ENCODE results near the gene RAPSN.

The RAPSN gene

GRCh38 chr11:47466701-47467250 is 17.8 kb upstream of the RAPSN start:
- FAIRE-seq = no peak
- DNase-seq (ENCODE audit: insufficient read length, low spot score) = no peak

GRCh38 chr11:47466201-47466600 is 17.3 kb upstream of the RAPSN start:
- DNase-seq (ENCODE audit: insufficient read length, low spot score) (no peak), FAIRE-seq (no peak)

DNA sequence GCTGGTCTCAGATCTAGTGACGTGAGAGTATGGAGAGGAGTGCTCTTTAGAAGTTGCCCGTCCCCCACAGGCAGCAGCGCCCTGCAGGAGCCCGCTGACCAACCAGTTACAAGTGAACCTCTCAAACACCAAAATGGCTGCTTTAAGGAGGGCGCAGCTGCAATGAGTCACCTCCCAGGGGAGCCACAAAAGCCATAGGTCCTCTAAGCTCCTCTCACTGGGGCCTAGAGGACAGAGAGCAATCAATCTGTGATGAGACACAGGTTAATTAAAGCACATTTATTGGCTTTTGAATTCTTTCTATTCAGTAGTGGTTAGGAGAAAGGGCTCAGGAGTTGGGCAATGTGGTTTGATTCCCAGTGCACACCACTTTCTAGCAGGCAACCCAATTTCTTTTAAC is 15.5 kb upstream of the RAPSN start:
- no peak for DNase-seq (ENCODE audit: insufficient read length, low spot score)

DNA sequence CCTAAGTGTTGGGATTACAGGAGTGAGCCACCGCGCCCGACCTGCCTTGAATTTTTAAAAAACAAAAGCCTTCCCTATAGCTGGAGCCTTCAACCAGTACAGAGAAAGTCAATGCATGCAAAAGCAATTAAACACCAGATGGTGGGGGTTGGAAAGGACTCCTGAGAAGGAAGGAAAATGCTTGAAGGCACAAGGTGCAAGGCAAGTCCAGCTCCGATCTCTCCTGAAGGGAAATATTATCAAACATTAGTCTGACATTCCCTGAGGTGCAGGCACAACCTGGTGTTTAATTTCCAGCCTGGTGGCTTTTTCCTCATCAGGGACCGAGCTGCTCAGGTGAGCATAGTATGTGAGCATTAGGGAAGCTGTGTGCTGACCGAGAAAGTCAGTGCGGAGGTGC is 12.9 kb upstream of the RAPSN start:
- FAIRE-seq = no peak

More for the DNA sequence above, 15.5 kb upstream of the RAPSN start:
- no peak for FAIRE-seq

DNA sequence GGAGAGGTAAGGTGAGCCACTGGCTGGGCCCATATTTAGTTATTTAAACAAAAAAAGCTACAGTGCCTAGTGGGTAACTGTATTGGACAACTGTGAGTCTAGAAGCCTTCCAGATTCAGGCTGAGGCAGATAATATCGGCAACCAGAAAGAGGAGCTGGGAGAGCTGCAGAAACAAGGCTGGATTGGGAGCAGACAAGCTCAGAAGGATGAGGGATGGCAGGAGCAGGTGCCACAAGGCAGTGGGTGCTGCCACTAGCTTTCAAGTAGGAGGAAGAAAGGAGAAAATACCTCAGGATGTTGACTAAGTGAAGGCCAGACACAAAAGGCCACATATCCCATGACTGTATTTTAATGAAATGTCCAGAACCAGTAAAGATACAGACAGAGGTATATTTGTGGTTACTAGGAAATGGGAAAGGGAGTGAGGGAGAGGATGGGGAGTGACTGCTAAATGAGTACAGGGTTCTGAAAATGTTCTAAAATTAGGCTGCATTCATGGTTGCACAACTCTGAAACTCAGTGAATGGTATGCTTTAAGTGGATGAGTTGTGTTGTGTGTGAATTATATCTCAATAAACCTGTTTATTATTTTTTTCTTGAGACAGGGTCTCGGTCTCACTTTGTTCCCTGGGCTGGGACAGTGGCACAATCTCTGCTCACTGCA is 11.8 kb upstream of the RAPSN start:
- FAIRE-seq (no peak), DNase-seq (ENCODE audit: insufficient read length, low spot score) (no peak)

More for the DNA sequence above, 12.9 kb upstream of the RAPSN start:
- no peak for DNase-seq (ENCODE audit: insufficient read length, low spot score)

GRCh38 chr11:47454258-47454671 is 5.3 kb upstream of the RAPSN start:
- peak; percentile 69 for DNase-seq (ENCODE audit: insufficient read length, low spot score)
- FAIRE-seq = peak; percentile 67

DNA sequence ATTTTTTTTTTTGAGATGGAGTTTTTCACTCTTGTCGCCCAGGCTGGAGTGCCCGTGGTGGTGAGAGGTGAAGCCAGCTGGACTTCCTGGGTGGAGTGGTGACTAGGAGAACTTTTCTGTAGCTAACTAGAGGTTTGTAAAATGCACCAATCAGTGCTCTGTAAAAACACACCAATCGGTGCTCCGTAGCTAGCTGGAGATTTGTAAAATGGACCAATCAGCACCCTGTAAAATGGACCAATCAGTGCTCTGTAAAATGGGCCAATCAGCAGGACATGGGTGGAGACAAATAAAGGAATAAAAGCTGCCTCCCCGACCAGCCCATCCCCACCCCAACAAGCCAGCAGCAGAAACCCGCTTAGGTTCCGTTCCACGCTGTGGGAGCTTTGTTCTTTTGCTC is 4.4 kb upstream of the RAPSN start:
- no peak for DNase-seq (ENCODE audit: insufficient read length, low spot score)
- no peak for FAIRE-seq

DNA sequence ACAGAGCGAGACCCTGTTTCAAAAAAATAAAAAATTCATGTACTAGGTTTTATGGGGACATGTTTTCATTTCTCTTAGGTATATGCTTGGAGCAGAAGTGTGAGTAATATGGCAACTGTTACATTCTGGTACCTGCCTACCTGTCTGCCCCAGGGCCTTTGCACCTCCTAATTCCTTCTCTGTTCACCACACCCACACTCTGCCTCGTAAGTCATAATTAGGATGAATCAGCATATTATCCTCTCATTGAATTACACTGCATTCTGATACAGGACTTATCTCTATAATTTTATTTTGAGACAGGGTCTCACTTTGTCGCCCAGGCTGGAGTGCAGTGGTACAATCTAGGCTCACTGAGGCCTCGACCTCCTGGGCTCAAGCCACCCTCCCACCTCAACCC is 3.1 kb upstream of the RAPSN start:
- DNase-seq (ENCODE audit: insufficient read length, low spot score) = no peak
- FAIRE-seq = no peak

GRCh38 chr11:47451436-47451835 is 2.5 kb upstream of the RAPSN start:
- no peak for DNase-seq (ENCODE audit: insufficient read length, low spot score)
- no peak for FAIRE-seq

DNA sequence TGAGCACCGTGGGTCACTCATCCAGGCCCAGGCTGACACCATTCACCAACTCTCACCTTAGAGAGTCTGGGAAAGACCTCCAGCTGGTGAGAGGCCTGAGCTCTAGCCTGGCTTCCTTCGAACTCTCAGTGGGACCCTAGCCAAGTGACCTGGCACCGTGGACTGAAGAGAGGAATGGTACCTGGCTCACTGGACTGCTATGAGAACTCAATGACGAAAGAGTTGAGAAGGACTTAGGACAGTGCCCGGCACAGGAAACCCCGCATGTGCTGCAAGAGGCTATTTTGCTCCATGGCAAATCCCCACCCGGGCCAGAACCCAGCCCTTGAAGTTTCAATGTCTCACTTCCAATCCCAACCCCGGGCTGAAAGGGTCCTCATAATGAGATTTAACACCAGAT is 605 bp upstream of the RAPSN start:
- no peak for FAIRE-seq

GRCh38 chr11:47447906-47448305 is 1.0 kb downstream of the RAPSN start:
- FAIRE-seq (no peak), DNase-seq (ENCODE audit: insufficient read length, low spot score) (no peak)

More for the DNA sequence above, 605 bp upstream of the RAPSN start:
- no peak for DNase-seq (ENCODE audit: insufficient read length, low spot score)

DNA sequence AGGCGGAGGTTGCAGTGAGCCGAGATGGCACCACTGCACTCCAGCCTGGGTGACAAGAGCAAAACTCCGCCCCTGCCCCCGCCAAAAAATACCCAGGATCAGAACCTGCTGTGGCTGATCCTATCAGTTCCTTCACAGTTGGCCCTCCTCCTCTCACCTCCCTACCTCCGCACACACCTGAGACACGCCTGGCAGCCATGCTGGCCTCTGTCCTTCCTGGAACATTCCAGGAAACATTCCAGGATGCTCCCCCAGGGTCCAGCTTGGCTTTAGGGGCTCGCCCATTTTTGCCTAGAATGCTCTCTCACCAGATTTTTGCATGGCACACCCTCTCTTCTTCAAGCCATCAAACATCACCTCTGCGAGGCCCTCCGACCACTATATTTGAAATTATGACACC is 2.1 kb downstream of the RAPSN start:
- DNase-seq (ENCODE audit: insufficient read length, low spot score) (no peak), FAIRE-seq (no peak)

GRCh38 chr11:47445840-47446239 is 3.1 kb downstream of the RAPSN start:
- FAIRE-seq = no peak
- no peak for DNase-seq (ENCODE audit: insufficient read length, low spot score)

- FAIRE-seq (no peak), DNase-seq (ENCODE audit: insufficient read length, low spot score) (no peak)
Measured at GRCh38 chr11:47443817-47444216, 5.1 kb downstream of the RAPSN start.

GRCh38 chr11:47443028-47443700 is 5.8 kb downstream of the RAPSN start:
- DNase-seq (ENCODE audit: insufficient read length, low spot score) (no peak), FAIRE-seq (no peak)

GRCh38 chr11:47442514-47442913 is 6.4 kb downstream of the RAPSN start:
- no peak for DNase-seq (ENCODE audit: insufficient read length, low spot score)

GRCh38 chr11:47441421-47441820 is 7.5 kb downstream of the RAPSN start:
- no peak for DNase-seq (ENCODE audit: insufficient read length, low spot score)
- no peak for FAIRE-seq

More at GRCh38 chr11:47442514-47442913, 6.4 kb downstream of the RAPSN start:
- no peak for FAIRE-seq

DNA sequence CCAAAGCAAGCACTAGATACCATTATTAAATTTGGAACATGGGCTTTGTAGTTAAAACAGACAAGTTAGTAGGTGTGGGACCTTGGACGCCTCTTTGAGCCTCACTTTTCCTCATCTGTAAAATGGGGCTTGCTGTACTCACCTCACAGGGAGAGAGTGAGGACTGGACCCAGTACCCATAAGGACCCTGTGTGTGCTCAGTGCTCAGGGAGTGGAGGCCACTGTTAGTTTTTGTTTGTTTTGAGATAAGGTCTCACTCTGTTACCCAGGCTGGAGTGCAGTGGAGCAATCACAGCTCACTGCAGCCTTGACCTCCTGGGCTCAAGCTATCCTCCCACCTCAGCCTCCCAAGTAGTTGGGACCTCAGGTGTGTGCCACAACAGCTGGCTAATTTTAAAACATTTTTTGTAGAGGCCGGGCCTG is 8.9 kb downstream of the RAPSN start:
- FAIRE-seq (no peak), DNase-seq (ENCODE audit: insufficient read length, low spot score) (no peak)

DNA sequence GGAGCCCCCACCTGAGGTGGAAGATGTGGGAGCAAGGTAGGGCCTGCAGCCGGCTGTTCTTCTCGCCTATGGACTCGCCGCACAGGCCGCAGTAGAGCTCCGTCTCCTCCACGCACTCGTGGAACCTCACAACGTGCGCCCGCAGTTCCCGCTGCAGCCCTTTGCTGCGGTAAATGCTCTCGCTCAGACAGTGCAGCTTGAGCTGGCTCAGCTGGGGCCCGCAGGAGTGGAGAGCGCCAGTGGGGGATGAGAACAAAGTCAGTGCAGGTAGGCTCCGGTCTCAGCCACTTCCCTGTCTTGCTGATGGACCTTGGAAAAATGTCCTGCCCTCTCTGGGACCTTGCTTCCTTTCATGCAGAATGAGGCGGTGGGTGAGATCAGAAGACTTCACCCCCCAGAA is 10.2 kb downstream of the RAPSN start:
- no peak for FAIRE-seq
- DNase-seq (ENCODE audit: insufficient read length, low spot score) = no peak

GRCh38 chr11:47437746-47438418 is 11.1 kb downstream of the RAPSN start:
- DNase-seq (ENCODE audit: insufficient read length, low spot score) (no peak), FAIRE-seq (no peak)

DNA sequence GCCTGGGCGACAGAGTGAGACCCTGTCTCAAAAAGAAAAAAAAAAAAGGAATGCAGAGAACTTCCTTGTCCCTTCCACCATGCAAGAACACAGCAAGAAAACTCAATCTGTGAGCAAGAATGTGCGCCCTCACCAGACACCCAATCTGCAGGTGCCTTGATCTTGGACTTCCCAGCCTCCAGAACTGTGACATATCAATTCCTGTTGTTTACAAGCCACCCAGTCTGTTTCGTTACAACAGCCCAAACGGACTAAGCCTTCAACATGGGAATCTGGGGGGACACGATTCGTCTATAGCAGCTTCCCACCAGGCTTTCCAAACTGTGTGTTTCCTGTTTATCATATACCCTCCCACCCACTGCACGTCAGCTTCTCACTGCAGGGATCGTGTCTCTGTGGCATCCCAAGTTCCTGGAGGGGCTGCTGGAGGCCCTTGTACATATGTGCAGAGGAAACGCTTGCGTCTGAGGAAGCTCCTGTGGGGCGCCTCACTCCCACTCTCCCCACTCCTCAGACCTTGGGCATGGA is 11.7 kb downstream of the RAPSN start:
- no peak for DNase-seq (ENCODE audit: insufficient read length, low spot score)
- no peak for FAIRE-seq
